ENCODE data around the gene HTATIP2.
"Not testable (repeated sequence)": the region's sequence is repeated elsewhere in the genome, so short reads cannot be mapped to it uniquely, and the experiment has no call there.

The HTATIP2 gene

DNA sequence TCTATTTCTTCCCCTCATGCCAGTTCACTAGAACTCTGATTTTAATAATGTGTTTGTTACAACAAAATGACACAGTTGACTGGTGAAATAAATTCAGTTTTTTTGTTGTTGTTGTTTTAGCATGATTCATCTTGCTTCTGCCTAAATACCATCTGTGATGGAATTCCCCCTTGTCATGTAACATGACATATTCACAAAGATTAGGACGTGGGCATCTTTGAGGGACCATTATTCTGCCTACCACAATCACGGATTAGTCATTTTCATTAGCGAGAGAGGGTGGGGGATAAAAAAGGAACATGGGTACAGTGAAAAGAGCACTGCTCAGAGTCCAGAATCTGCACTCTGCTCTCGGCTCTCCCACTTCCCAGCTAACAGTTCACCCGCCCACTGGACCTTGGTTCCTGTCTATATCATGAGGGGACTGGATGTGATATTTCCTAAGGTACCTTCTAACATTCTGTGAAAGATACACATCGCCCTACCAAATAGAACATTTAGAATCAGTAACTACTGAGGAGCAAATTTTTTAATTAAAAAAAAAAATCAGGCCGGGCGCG is 11.3 kb downstream of the HTATIP2 start:
- Histone ChIP-seq H3K36me3 (ENCODE audit: control insufficient read depth, insufficient read depth, low read length) (peaks cover 6% of the 10 kb centered on the region), H3K4me3 (ENCODE audit: low read length) (no peak overlapping the region), H3K27me3 (ENCODE audit: control insufficient read depth, insufficient read depth, low read length) (no peaks in the 10 kb centered on the region), H3K4me1 (ENCODE audit: control insufficient read depth, insufficient read depth, low read length) (no peaks in the 10 kb centered on the region), H3K9ac (ENCODE audit: low read length) (no peak overlapping the region), H3K27ac (ENCODE audit: low read depth, low read length) (no peak overlapping the region)

DNA sequence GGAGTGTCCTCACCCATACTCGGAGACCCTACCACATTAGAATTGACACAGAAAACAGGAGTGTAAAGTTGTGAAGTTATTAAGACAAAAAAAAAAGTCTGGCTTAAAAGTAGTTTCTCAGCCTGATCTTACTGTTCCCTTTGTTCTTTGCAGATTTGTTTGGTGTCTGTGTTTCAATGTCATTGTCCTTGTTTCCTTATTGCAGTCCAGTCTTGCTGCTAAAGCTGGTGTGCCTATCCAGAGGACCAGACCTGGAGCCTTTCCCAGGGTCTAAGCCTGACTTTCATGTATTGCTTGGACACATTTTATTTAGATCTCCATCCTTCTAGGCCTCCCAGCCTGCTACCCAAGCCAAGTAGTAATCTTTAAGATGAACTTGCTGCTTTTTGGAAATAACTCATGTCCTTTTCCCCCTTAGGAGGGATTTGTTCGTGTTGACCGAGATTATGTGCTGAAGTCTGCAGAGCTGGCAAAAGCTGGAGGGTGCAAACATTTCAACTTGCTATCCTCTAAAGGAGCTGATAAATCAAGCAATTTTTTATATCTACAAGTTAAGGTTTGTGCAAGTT is 12.7 kb downstream of the HTATIP2 start:
- Histone ChIP-seq H3K4me3 (ENCODE audit: low read length) (no peak overlapping the region), H3K27me3 (ENCODE audit: control insufficient read depth, insufficient read depth, low read length) (no peaks in the 10 kb centered on the region), H3K4me1 (ENCODE audit: control insufficient read depth, insufficient read depth, low read length) (no peaks in the 10 kb centered on the region), H3K36me3 (ENCODE audit: control insufficient read depth, insufficient read depth, low read length) (peaks cover 6% of the 10 kb centered on the region), H3K27ac (ENCODE audit: low read depth, low read length) (no peak overlapping the region), H3K9ac (ENCODE audit: low read length) (no peak overlapping the region)

DNA sequence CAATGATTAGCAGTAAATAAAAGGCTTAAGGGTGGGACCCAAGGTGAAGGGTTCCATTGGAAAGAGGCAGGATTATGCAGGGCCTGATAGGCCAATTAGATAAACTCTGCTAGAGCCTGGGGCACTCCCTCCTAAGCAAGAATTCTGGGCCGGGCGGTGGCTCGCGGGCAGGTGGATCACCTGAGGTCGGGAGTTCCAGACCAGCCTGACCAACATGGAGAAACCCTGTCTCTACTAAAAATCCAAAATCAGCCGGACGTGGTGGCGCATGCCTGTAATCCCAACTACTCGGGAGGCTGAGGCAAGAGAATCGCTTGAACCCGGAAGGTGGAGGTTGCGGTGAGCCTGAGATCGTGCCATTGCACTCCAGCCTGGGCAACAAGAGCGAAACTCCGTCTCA is 22.5 kb downstream of the HTATIP2 start:
- H3K4me3 ChIP-seq (ENCODE audit: low read length); H3K4me1 ChIP-seq (ENCODE audit: control insufficient read depth, insufficient read depth, low read length); H3K36me3 ChIP-seq (ENCODE audit: control insufficient read depth, insufficient read depth, low read length); H3K27me3 ChIP-seq (ENCODE audit: control insufficient read depth, insufficient read depth, low read length); H3K9ac ChIP-seq (ENCODE audit: low read length); H3K27ac ChIP-seq (ENCODE audit: low read depth, low read length): not testable (repeated sequence)

DNA sequence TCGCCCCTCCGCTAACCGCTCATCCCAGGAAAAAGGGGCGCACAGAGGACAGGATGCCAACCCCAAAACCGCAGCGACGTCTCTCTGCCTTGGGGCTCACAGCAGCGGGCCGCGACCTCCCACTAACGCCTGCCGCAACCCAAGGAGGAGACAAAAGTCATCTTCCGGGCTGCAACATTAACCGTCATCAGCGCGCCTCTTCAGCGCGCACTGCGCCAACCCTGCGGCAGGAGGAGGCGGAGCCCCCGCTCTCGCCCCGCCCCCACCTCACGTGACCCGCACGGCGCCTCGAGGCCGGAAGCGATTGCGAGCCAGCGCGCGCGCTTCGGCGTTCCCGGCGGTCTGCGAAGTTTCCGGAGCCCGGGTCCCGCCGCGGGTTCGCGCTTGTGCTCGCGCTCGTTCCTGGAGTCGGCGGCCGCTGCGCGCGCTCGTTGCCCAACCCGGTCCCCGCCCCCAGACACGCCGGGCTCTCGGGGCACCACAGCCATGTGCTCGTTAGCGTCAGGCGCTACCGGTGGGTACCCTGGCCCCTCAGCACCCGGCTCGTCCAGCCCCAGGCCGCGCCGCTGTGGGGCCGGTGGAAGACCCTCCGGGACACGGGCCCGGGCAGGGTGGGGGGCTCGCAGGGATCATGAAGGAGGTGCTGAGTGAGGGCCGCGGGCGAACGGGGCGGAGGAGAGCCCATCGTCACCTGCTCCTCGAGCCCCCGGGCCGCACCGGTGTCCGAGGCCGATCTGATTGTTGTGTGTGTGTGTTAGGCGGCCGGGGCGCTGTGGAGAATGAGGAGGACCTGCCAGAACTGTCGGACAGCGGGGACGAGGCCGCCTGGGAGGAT is 24.0 kb downstream of the HTATIP2 start, which contains the start of gene PRMT3:
Gene PRMT3, plus strand, starts transcription at position 456 of the 835 bp plus-strand sequence. Its CDS starts 31 bp downstream, at position 487.
- Histone ChIP-seq H3K4me1 (ENCODE audit: control insufficient read depth, insufficient read depth, low read length) (peaks cover 3% of the 10 kb centered on the region), H3K27ac (ENCODE audit: low read depth, low read length) (peak within 1 kb of the TSS; percentile 98), H3K27me3 (ENCODE audit: control insufficient read depth, insufficient read depth, low read length) (no peaks in the 10 kb centered on the region), H3K4me3 (ENCODE audit: low read length) (peak within 1 kb of the TSS; percentile 99), H3K9ac (ENCODE audit: low read length) (peak within 1 kb of the TSS; percentile 93), H3K36me3 (ENCODE audit: control insufficient read depth, insufficient read depth, low read length) (no peaks in the 10 kb centered on the region)

DNA sequence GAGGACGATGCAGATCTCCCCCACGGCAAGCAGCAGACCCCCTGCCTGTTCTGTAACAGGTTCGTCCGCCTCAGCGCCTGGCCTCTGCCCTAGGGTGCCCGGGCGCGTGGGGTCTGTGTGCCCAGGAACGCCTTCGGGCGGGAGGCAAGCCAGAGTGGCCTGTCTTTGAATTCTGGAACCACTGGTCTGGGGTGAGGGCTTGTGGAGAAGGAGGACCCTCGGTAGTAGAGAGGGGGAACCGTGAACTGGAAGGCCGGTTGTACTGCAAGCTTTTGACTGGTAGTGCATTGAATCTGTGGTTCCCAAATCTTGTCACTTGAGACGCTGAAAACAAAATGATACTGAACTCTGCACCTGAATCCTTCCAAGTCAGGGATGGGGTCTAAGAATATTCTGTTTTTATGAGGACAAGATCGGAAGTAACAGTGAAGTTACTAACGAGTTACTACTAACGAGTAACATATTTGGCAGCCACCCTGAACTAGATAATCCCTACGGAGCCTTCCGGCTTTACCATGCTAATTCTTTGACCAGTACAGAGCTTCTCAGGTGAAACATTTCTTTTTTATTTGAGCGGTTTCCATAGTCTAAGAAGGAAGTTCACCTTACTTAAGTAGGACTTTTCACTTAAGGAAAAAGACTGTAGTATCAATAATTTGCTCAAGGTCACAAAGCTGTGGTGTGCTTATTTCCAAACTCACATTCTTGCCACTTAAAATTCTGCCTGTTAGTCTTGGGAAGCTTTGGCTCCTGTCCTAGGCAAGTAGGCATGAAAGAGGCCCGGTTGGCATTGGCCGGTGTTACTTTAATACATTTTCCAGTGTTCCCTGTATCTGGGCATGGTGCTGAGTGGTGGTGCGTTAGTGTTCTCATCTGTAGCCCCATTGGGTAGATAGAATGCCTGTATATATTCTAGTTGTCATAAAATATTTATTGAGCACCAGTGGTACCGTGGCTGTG is 24.9 kb downstream of the HTATIP2 start:
- Histone ChIP-seq H3K9ac (ENCODE audit: low read length) (peak overlapping the region; percentile 71), H3K36me3 (ENCODE audit: control insufficient read depth, insufficient read depth, low read length) (no peaks in the 10 kb centered on the region), H3K27ac (ENCODE audit: low read depth, low read length) (peak overlapping the region; percentile 70), H3K4me3 (ENCODE audit: low read length) (peak overlapping the region; percentile 99), H3K27me3 (ENCODE audit: control insufficient read depth, insufficient read depth, low read length) (no peaks in the 10 kb centered on the region), H3K4me1 (ENCODE audit: control insufficient read depth, insufficient read depth, low read length) (peaks cover 3% of the 10 kb centered on the region)

DNA sequence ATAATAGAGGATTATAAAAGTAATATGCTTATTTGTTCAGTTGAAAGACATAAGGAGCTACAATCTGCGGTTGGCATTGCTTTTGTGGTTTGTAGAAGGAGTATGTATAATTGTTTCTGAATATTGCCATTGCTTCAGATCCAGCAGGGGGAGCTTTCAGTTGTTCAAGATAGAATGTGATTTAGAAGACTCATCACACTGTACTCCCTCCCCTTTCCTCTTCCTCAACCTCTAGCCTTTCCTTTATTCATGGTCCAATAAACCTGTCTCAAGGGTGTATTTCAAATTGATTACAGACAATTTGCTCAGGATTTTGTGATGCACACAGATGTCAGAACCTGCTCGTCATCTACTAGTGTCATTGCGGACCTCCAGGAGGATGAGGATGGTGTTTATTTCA is 33.8 kb downstream of the HTATIP2 start:
- Histone ChIP-seq H3K27ac (ENCODE audit: low read depth, low read length) (no peak overlapping the region), H3K36me3 (ENCODE audit: control insufficient read depth, insufficient read depth, low read length) (peaks cover 3% of the 10 kb centered on the region), H3K4me1 (ENCODE audit: control insufficient read depth, insufficient read depth, low read length) (no peaks in the 10 kb centered on the region), H3K27me3 (ENCODE audit: control insufficient read depth, insufficient read depth, low read length) (no peaks in the 10 kb centered on the region), H3K9ac (ENCODE audit: low read length) (no peak overlapping the region), H3K4me3 (ENCODE audit: low read length) (no peak overlapping the region)

DNA sequence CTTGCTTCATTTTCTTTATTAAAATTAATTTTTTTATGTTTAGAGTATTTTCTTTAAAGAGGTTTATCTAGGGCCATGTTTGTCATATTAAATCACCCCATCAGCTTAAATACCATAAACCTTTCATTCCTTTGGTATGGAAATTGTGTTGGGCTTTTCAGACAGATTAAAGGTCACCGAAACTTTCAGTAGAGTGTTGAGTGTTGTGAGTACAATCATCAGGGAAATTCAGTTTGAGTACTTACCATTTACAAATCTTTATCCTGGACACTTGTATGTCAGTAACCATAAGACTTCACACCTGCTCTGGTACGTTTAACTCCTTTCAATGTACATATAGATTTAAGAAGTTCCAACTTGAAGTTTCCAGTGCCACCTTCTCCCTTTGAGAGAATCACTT is 36.0 kb downstream of the HTATIP2 start:
- Histone ChIP-seq H3K4me1 (ENCODE audit: control insufficient read depth, insufficient read depth, low read length) (no peaks in the 10 kb centered on the region), H3K9ac (ENCODE audit: low read length) (no peak overlapping the region), H3K27me3 (ENCODE audit: control insufficient read depth, insufficient read depth, low read length) (no peaks in the 10 kb centered on the region), H3K36me3 (ENCODE audit: control insufficient read depth, insufficient read depth, low read length) (peaks cover 3% of the 10 kb centered on the region), H3K27ac (ENCODE audit: low read depth, low read length) (no peak overlapping the region), H3K4me3 (ENCODE audit: low read length) (no peak overlapping the region)

DNA sequence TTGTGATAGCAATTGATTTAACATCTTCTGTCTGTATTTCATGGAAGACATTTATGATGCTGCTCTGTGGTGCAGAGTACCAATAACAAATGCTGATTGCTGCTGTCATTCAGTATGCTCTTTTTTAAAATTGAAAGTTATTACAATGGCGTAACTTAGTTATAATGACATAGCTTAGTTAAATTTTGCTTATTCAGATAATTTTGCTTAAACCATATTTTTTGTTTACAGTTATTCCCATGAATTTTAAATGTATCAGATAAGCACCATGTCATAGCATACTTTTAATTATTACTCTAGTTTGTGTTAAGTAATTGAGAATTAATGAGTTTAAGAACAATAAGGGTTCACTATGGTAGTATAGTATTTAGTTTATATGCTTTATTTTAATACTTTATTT is 39.5 kb downstream of the HTATIP2 start:
- Histone ChIP-seq H3K27ac (ENCODE audit: low read depth, low read length) (no peak overlapping the region), H3K9ac (ENCODE audit: low read length) (no peak overlapping the region), H3K4me3 (ENCODE audit: low read length) (no peak overlapping the region), H3K27me3 (ENCODE audit: control insufficient read depth, insufficient read depth, low read length) (no peaks in the 10 kb centered on the region), H3K36me3 (ENCODE audit: control insufficient read depth, insufficient read depth, low read length) (no peaks in the 10 kb centered on the region), H3K4me1 (ENCODE audit: control insufficient read depth, insufficient read depth, low read length) (no peaks in the 10 kb centered on the region)

DNA sequence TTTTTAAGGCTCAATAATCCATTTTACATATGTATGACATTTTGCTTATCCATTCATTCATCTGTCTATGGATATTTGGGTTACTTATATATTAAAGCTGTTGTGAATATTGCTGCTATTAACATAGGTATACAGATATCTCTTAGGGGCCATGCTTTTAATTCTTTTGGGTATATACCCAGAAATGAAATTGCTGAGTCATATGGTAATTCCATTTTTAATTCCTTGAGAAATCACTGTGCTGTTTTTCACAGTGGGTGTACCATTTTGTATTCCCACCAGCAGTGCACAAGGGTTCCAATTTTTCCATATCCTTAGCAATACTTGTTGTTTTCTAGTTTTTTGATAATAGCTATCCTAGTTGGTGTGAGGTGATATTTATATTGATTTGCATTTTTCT is 43.0 kb downstream of the HTATIP2 start:
- no peaks in the 10 kb centered on the region for H3K27me3 ChIP-seq (ENCODE audit: control insufficient read depth, insufficient read depth, low read length)
- H3K36me3 ChIP-seq (ENCODE audit: control insufficient read depth, insufficient read depth, low read length): no peaks in the 10 kb centered on the region
- H3K9ac ChIP-seq (ENCODE audit: low read length): no peak overlapping the region
- no peak overlapping the region for H3K4me3 ChIP-seq (ENCODE audit: low read length)
- no peaks in the 10 kb centered on the region for H3K4me1 ChIP-seq (ENCODE audit: control insufficient read depth, insufficient read depth, low read length)
- H3K27ac ChIP-seq (ENCODE audit: low read depth, low read length): no peak overlapping the region

DNA sequence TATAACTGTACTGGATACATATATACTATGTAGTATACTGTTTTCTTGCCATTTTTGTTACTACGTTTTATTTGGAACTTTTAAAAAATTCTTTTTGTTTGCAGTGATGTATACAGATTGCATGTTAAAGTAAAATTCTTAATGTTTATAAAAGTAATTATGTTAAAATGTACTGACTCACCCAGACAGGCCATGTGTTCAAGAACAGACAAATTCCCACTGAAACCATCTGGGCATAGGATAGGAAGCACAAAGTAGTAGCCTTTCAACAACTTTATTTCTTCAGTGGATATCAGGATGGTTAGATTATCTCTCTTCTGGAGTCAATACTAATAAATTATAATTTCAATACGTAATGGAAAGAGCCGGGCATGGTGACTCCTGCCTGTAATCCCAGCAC is 43.8 kb downstream of the HTATIP2 start:
- Histone ChIP-seq H3K36me3 (ENCODE audit: control insufficient read depth, insufficient read depth, low read length) (no peaks in the 10 kb centered on the region), H3K27ac (ENCODE audit: low read depth, low read length) (no peak overlapping the region), H3K4me1 (ENCODE audit: control insufficient read depth, insufficient read depth, low read length) (no peaks in the 10 kb centered on the region), H3K27me3 (ENCODE audit: control insufficient read depth, insufficient read depth, low read length) (no peaks in the 10 kb centered on the region), H3K9ac (ENCODE audit: low read length) (no peak overlapping the region), H3K4me3 (ENCODE audit: low read length) (no peak overlapping the region)

DNA sequence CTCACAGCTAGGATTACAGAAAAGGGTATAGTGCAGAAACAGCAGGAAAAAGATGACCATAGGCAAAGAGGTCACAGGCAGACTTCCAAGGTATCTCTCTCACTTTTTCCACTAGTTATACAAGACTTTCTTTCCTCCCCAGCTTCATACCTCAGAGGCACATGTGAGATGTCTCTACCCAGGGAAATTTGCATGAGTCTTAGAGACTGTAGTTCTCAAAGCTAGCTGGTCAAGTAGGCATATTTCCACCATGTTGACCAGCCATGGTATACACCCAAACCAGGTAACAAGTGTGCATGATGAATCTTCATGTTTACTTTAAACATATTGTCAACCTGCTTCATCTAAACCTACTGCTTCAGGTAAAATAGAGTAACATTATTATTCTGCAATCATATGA is 51.9 kb downstream of the HTATIP2 start:
- no peak overlapping the region for H3K9ac ChIP-seq (ENCODE audit: low read length)
- no peak overlapping the region for H3K27ac ChIP-seq (ENCODE audit: low read depth, low read length)
- no peaks in the 10 kb centered on the region for H3K4me1 ChIP-seq (ENCODE audit: control insufficient read depth, insufficient read depth, low read length)
- H3K27me3 ChIP-seq (ENCODE audit: control insufficient read depth, insufficient read depth, low read length): no peaks in the 10 kb centered on the region
- H3K4me3 ChIP-seq (ENCODE audit: low read length): no peak overlapping the region
- H3K36me3 ChIP-seq (ENCODE audit: control insufficient read depth, insufficient read depth, low read length): no peaks in the 10 kb centered on the region

DNA sequence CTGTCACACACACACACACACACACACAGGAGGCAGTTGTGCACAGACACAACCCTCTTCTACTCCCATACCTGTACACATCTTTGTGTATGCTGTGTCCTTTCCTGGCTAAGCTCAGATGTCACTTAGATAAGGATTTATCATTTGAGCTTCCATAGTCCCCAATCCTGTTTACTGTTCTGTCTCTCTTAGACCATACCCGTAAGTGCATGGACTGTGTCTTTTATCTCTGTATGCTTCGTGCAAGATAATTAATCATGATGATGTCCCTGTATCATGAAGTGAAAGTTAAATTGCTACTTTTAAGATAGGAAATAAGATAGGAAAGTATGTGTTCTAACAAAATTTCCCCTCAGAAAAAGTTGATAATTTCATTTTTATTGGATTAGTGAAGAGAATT is 54.3 kb downstream of the HTATIP2 start:
- Histone ChIP-seq H3K4me3 (ENCODE audit: low read length) (no peak overlapping the region), H3K9ac (ENCODE audit: low read length) (no peak overlapping the region), H3K36me3 (ENCODE audit: control insufficient read depth, insufficient read depth, low read length) (no peaks in the 10 kb centered on the region), H3K27me3 (ENCODE audit: control insufficient read depth, insufficient read depth, low read length) (no peaks in the 10 kb centered on the region), H3K4me1 (ENCODE audit: control insufficient read depth, insufficient read depth, low read length) (no peaks in the 10 kb centered on the region), H3K27ac (ENCODE audit: low read depth, low read length) (no peak overlapping the region)
